AG09319 (cell line): ENCODE measurements around the gene TBX5.

Experiments used
- DNase-seq: peaks from one replicate; pipeline ENCODE4 v3.0.0-alpha.2; 2010; ENCODE audit warnings: low read depth; ENCODE audit errors: extremely low read depth
- CTCF ChIP-seq: IDR thresholded peaks from 2 replicates; pipeline ENCODE4 v1.5.1; 2011; ENCODE audit warnings: low read depth, mild to moderate bottlenecking, inconsistent platforms, low read length, moderate library complexity

Gene TBX5

GRCh38 chr12:114314974-114315720 lies 90.8 kb downstream of the TBX5 start:
- TF ChIP-seq CTCF = no peak
- no peak for DNase-seq

- no peak for TF ChIP-seq CTCF
- DNase-seq = no peak
These were observed 91.5 kb downstream of the TBX5 start for GRCh38 chr12:114314403-114314802.

GRCh38 chr12:114313910-114314309 lies 92.0 kb downstream of the TBX5 start:
- TF ChIP-seq CTCF = no peak
- DNase-seq = no peak

GRCh38 chr12:114311974-114312373 lies 94.0 kb downstream of the TBX5 start:
- no peak for DNase-seq
- TF ChIP-seq CTCF = no peak

GRCh38 chr12:114306646-114307045 lies 99.3 kb downstream of the TBX5 start:
- TF ChIP-seq CTCF = no peak
- DNase-seq = peak; percentile 7

GRCh38 chr12:114305446-114305845 lies 100.5 kb downstream of the TBX5 start:
- DNase-seq = no peak
- TF ChIP-seq CTCF = no peak
